GM20431 (cell line): Measurements from ENCODE around the gene IGFL4.

Experiments
- in situ Hi-C: fragments of 300-500 bp; cut with MseI, MboI; formaldehyde crosslinking; loops from one replicate; pipeline ENCODE4 v1.15.0; 2020; ENCODE audit warnings: low sequenced_read_pairs; ENCODE audit not compliant: unreplicated experiment

Gene IGFL4

DNA sequence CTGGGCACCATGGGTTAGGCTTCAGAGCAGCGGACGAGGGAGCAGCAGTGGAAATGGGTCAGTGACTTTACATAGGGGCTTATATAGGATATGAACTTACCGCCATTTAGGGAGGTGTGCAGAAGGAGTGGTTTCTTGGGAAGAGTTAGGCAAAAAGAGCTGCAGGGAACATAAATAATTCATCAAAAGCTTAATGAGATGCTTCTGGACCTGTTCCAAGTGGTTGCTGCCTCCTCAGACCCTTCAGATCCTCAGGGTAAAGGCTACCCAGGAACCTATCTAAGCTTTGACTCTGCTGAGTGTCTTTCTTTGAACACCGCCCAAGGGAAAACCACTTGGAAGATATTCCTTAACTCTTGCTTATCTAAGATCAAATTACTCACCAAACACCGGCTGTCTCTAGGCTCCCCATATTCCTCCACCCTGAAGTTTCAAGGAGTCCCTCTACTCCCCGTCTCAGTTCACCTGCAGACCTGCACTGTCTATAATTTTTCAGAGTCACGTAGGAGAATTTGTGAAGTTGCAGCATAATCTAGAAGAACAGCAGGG, at the start of gene IGFL4:
Gene IGFL4 (minus strand): TSS at position 51 of the 549 bp plus-strand sequence. CDS start 40 bp downstream, at position 11.
- in situ Hi-C loops, result no loop called here

DNA sequence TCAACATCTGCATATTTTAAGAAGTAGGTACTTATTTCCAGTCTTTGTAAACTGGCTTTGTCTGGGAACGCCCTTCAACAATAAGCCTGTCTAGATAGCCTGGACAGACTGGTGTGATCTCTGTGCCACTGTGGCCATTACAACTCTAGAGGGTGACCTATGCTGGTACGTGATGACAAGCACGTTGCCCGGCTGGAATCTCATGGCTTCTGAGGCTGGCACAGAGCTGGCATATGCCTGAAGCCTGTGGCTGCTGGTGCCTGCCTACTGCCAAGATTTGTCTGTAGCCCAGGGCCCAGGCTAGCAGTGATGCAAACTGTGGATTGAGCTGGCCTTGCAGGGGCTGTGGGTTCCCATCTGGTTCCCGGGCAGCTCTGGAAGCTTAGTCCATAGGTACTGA, 49.6 kb upstream of the IGFL4 start:
- in situ Hi-C loops, result no loop called here

DNA sequence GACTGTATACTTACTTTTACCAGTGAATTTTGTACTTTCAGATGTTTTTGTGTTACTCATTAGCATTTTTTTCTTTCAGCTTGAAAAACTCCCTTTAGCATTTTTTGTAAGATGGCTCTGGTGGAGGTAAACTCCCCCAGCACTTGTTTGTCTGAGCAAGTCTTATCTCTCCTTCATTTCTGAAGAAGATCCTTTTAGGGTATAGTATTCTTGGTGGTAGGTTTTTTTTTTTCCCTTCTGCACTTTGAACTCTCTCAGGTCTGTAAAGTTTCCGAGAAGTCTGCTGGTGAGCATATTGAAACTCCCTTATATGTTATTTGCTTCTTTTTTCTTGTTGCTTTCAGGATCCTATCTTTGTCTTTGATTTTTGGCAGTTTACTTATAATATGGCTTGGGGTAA, 48.6 kb upstream of the IGFL4 start:
- in situ Hi-C loops, result no loop called here

DNA sequence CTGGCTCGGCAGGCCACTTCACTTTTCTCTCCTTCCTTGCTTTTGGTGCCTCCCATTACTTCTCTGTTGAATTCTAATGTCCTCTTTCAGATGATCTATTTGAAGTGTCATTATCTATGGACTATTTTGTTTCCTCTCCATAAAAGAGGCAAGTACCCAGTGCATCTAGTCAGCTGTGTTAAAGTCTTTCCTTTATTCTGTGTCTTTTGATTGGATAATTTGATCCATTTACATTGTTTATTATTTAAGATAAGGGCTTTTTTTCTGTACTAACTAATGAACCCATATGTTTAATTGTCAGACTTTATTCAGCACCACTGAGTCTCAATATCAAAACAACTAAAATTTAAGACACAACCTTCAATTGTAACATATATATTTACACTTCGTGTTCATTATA, 47.3 kb upstream of the IGFL4 start:
- in situ Hi-C loops, result no loop called here

DNA sequence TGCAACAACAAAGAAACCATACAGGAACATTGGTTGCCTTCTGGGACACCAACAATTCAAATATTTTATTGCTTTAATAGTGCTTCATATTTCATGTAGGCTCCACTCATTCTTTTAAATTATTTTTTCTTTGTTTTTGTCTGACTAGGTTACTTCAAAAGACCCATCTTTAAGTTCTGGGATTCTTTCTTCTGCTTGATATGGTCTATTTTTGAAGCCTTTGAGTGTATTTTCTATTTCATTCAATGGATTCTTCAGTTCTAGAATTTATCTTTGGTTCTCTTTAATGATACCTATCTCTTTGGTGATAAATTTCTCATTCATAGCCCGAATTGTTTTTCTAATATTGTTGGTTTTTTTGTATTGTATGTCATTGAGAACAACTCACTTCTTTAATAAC, 45.1 kb upstream of the IGFL4 start:
- in situ Hi-C loops, result no loop called here

DNA sequence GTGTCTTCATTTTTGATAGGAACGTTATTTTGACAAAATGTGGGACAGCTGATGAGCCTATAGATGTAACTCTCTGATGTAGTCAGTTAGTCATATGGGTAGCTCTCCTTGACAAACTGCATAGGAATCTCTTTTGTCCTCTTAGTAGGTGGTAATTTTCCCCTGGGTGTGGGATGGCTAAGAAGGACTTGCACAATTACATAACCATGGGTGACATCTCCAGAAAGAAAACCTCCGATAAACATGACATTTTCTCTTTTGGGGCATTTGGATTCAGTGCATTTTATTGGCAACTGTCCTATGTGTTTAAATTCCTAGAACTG, 41.9 kb upstream of the IGFL4 start:
- in situ Hi-C loops, result no loop called here

DNA sequence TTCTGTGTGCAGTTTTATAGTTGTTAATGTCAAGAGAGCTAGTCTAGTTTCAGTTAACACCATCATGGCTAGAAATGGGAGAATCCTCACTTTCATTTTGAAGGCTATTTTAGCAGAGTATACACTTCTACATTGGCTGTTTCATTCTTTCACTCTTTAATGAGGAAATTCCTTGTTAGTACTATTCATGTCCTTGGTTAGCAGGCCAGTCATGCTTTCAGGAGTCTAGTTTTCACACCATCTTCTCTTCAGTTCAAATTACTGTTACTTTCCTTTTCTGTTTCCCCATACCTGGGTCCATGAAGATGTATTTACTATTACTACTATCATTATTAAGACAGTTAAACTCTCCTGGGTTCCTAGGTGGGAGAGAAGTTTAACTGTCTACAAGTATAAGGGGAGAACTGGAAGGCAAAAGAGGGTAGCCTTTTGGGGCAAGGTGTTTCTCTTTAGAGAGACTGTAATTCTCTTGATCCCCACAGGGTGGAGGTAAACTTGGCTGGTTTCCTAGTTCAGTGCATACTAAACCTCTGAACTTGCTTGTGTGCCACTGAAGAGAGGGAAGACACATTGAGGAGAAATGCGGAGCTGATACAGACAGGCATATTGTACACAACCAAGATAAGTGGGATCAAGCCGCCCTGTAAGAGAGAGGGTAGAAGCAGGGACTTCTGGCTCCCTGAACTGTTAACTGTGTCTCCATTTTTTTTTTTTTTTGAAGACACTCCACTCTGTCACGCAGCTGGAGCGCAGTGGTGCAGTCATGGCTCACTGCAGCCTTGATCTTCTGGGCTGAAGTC, 41.3 kb upstream of the IGFL4 start:
- in situ Hi-C loops, result no loop called here

DNA sequence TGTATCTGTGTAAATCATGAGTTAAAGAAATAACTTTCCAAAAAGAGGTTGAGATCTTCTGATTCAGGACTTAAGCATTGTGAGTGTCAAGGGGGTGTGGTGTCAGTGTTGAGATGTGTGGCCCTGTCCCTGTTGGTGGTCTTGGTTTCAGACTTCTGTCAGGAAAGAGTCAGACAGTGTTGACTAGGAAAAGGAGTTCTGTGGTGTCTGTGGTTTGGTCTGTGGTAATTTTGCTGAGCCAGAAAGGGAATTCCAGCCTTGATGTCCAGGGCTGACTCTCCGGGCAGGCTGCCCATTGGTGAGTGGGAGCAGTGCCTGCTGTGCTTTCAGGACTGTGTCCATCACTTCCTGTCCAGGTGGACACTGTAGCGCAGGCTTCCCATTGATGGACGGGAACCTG, 39.8 kb upstream of the IGFL4 start:
- in situ Hi-C loops, result no loop called here

DNA sequence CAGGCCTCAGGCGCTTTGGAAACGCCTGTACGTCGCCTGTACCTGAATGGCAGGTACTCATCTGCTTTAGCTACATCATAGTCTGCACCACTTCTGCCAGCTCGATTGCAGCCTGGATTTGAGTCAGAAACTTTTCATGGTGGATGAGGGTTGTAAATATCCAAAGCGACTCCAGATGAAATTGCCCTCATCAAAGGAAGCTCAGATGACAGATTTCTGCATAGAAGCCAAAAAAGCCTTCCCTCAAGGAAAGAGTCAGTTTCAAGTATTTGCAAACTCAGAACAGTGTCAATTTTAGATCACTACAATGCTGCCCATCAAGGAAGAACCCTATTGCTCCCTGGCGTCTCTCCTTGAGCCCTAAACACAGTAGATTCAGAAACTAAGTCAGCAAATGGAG, 38.8 kb upstream of the IGFL4 start:
- in situ Hi-C loops, result loop anchor here (10.0 kb wide), 1 partner anchor 115 kb away; no protein-coding TSS in a partner anchor

DNA sequence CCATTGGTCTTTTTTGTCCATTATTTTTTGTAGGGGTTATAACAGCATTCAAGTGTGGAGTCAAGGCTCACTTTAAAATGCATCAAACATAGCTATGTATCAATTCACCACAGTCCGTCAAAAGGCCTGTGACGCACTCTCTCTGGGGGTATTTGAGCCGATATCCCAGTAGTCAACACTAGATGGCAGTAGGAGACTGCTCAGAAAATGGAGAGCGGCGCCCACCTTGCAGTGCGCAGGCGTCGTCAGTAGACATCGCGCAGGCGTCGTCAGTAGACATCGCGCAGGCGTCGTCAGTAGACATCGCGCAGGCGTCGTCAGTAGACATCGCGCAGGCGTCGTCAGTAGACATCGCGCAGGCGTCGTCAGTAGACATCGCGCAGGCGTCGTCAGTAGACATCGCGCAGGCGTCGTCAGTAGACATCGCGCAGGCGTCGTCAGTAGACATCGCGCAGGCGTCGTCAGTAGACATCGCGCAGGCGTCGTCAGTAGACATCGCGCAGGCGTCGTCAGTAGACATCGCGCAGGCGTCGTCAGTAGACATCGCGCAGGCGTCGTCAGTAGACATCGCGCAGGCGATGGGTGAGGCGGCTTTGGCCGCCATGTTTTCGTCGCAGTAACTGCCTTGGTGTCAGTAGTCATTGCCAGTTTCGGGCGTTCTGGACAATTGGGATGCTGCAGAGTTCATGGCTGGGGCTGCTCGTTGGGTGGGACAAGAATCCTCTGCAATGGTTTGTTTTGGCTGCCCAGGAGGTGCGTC, 38.0 kb upstream of the IGFL4 start:
- in situ Hi-C loops, result loop anchor here (10.0 kb wide), 1 partner anchor 116 kb away; no protein-coding TSS in a partner anchor

DNA sequence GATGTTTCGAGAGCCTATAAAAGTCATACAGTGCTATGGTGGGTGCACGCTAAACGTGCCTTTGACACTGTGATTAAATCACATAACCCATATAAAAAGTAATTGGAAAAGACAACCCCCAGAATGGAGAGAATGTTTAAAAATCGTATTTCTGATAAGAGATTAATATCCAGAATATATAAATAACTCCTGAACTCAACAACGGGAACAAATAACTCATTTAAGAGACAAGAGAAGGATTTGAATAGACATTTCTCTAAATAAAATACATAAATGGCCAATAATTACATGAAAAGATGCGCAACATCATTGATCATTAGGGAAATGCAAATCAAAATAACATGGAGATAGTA, 37.0 kb upstream of the IGFL4 start:
- in situ Hi-C loops, result loop anchor here (10.0 kb wide), 1 partner anchor 117 kb away; no protein-coding TSS in a partner anchor

DNA sequence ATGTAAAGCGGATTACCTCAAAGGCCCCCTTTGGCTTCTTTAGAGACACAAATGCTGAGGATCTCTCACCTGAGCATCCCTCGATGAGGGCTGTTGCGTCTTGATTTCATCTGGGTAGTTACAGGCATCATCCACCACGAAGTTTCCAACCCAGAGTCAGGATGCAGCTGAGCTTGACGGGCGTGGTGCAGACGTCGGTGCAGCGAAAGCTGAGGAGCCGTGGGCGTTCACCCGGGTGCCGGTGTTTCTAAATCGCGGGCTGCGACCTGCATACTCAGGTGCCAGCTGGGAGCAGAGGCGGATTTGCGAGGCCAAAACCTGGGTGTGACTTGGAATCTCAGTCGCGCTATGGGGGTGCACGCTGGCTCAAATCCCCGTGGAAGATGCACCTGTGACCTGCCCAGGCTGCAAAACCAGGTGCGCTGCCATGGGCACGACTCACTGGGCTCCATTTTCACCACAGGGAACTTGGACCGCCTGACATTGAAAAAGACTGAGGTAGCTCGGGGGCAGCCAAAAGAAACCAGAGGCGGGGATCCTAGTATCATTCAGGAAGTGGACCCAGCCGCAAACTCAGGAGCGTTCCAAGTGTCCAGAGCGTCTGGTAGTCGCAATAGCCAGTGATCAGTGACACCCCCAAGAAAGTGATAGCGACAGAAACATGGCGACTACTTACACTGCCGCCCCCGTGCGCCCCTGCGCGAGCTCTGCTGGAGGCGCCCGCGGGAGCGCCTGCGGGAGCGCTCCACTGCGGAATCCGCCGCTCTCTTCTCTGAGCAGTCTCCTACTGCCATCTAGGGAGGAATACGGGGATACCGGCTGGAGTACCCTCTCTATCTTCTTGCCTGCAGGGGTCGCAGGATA, 36.4 kb upstream of the IGFL4 start:
- in situ Hi-C loops, result loop anchor here (10.0 kb wide), 1 partner anchor 118 kb away; no protein-coding TSS in a partner anchor

DNA sequence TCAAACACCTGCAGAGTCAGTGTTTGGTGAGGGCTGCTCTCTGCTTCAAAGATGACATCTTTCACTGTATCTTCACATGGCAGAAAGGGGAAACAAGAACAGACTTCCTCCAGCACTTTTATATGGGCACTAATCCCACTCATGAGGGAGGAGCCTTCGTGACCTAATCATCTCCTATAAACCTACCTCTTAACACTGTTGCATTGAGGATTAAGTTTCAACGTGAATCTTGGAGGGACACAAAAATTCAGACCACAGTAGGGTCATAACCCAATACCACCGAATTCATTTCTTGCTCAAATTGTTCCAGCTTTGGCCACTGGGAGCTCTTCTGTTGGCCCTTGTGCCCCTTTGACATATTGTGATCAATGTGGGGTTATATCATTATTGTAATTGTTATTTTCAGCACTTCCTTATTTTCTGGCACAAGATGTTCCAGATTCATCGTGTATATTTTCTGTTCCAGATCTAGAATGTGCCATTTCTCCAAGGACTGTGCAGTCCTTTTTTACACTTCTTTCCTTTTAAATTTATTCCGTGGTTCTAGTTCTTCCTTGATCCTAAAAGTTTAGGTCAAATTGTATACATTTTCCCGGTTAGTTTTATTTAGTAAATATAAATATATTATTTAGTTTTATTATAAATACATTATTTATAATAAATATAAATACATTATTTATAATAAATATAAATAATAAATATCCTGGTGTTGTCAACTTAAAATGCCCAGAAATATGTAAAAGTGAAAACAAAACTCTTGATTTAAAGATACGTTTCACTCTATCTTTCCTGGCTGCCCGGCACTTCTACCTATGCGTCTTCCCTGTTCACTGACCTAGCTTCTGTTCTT, 35.5 kb upstream of the IGFL4 start:
- in situ Hi-C loops, result loop anchor here (10.0 kb wide), 1 partner anchor 119 kb away; no protein-coding TSS in a partner anchor

DNA sequence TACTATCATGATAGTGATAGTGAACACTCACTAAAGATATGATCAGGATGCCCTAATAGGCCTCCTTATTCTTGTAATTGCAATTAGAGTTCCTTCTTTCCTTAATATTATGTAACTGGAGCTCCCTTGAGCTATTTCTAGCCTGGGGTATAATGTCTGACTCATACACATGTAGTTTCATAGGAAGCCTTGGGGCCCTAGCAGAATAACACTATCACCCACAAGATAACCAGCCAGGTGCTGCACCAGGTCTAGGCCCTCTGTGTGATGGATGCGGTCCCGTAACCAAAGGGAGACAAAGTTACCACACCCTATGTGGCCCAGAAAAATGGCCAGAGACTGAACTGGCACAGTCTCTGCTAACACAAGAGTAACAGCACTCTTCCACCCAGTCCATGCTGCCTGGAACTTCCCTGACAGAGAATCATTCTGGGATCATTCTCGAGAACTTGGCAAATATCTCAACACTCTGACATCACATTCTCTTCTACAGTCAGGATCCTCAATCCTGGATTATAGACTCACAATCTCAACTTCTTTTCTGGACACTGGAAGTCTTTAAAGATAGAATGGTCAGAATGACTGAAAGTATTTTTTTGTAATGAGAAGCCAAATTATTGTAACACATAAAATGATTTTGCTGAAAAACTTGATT, 32.6 kb upstream of the IGFL4 start:
- in situ Hi-C loops, result loop anchor here (10.0 kb wide), 1 partner anchor 121 kb away; no protein-coding TSS in a partner anchor

DNA sequence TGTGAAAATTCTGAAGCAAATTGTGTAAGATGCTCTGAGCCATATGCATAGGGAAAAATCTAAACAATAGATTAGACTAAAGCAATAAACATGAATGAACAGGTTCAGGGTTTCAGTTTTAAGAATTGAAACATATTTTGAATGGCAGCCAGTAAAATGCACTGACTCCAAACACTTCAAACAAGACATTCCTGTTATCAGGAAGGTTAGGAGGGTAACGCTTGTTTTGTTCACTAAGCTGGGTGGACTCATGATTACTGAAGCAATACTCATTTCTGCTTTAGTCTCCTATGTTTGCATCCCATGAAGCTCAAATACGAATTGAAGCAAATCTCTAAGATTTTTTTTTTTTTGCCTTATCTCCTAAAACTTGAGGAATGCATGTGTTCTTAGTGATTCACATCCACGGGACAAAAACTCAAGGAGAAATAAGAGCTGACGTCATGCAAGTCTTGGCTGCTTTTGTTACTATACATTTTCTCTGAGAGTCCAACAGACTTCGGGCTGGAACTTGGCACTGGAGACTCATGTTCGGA, 29.1 kb upstream of the IGFL4 start:
- in situ Hi-C loops, result loop anchor here (10.0 kb wide), 1 partner anchor 125 kb away; no protein-coding TSS in a partner anchor

DNA sequence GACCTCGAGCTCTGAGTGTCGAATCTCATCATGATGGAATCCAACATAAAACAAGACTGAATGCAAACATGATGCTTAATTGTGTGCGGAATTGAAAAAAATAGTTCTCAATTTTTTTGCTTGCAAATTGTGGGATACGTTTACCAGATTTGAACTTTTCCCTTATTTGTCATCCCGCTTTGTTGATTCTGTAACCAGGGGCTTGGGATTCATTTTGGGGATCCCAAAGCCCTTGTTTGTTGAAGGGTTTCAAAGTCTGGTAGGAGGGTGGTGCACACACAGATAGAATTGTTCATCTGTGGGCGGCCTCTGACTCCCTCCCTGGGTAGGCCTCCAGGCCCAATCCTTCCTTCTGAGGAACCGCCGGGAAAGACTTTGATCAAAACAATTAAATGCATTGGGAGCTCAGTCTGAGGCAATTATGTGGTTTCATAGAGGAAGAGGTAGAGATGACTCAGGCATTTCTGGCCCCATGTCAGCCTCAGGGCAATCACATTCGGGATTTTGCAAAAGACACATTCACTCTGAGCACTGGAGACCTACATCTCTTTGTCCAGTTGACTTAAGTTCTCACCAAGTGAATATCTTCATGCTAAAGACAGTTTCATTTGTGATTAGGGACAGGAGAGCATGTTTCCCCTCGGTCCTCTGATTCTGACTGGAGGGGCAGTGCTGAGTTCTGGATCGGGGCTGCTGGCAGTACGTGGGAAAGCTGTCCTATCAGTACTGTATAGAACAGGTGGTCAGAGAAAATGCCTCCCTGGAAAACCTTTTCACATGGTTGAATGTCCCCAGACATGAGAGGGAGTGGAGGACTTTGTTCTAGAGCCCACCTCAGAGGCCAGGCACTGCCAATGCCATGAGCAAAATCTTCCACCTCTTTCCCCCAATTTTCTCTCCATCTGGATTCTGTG, 27.8 kb upstream of the IGFL4 start:
- in situ Hi-C loops, result no loop called here

DNA sequence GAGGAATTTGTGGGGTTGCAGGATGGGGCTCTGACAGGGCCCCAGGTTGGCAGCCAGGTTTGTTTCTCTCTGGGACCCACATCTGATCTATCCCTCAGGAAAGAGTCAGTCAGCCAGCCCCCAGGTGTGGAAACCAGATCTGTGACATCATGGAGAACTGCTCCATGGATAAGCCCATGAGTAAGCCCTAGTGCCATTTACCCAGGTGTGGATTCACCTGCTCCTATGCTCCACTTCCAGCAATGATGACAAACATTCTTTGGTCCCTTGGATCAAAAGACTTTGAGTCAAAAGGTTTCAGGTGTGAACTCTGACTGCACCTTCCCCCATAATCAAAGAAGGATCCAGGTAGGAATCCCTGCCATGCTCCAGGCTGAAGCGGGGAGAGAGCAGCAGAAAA, 26.9 kb upstream of the IGFL4 start:
- in situ Hi-C loops, result no loop called here
